GM12801 (cell line): Measurements from ENCODE around the gene PPARGC1A.

ENCODE experiments used
- CTCF ChIP-seq: IDR thresholded peaks from one replicate; pipeline ENCODE4 v1.5.1; 2011; ENCODE audit warnings: control low read depth; ENCODE audit not compliant: insufficient read length; ENCODE audit errors: extremely low read depth

Gene PPARGC1A

GRCh38 chr4:23779422-23779821 lies 110.4 kb downstream of the PPARGC1A start:
- TF ChIP-seq CTCF = no peak

DNA sequence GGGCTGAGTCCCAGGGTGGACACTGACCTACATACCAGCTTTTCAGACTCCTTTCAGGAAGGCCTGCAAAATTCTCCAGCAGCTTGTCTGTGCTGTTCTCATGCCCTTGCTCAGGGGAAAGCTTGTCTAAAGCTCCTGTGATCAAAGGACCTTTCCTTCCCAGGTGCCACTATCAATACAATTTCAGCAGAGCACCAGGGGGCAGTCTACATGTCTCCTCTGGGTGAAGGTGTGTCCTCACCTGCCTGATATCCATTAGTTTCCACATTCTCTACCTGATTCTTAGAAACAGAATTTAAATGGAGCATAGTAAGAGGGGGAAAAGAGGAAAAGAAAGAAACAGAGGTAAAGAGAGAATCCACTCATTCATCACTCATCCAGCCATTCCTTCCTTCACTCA lies 114.2 kb downstream of the PPARGC1A start:
- TF ChIP-seq CTCF = no peak

DNA sequence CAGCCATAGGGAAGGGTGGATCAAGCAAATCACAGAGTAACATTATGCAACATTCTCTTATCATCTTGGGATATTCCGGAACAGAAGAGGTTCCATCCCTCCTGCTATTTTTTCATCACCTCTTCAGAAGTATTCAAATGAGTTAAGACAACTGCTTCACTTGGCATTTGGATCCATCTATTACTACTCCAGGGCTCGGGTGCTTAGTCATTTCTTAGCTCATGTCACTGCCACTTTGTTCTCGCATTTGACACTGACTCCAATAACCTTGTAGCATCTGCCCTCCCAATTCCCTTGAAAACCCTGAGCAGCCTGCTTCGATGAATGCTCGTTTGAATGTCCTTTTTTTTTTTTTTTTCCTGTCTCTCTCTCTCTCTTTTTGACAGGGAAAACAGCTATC lies 114.9 kb downstream of the PPARGC1A start:
- TF ChIP-seq CTCF = no peak

DNA sequence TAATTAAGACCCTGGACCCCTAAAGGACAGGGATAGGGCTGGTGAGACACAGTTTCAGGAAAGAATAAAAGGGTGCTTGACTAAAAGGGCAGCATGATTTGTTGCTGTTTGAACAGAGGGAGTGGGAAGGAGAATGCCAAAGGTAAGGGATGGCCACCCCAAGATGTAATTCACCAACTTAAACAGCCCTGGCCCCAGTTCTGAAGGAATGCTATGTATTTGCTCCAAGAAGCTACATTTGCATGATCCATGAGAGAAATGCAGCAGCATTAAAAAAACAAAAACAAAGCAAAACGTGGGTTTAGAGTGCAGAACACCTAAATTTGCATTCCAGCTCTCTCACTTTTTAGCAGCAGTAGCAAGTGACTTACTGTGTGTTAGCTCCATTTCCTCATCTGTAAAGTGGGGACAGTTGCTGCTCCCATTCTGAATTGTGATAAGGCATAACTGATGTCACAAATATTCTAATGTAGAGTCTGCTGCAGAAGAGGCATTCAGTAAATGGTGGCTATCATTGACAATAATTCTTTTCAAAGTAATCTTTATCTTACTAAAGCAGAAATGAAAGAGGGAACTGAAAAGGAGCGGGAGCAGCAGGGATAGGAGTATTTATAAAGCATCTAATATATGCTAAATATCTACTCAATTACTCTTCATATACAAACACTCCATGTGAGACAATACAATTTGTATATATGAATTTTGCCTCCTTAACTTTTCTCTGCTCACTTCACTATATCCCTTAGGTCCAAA lies 115.8 kb downstream of the PPARGC1A start:
- no peak for TF ChIP-seq CTCF

DNA sequence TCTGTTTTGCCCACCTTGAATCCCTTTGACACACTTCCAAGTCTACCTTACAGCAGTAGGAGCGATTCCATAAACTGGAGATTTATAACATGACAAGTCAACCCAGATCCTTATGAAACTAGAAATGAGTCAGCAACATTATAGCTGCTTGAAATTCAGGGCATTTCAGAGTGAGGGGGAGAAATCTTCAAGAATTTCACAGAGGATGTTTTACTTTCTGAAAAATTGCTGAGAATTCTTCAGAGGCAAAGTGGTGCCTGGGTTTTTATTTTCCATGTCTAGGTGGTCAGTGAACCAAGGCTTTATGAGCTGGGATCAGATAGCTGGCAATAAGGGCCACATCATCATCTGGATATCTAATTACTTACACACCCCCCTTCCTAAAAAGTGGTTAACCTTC lies 119.8 kb downstream of the PPARGC1A start:
- TF ChIP-seq CTCF = no peak

GRCh38 chr4:23769406-23769805 lies 120.4 kb downstream of the PPARGC1A start:
- TF ChIP-seq CTCF = no peak

GRCh38 chr4:23768541-23768940 lies 121.3 kb downstream of the PPARGC1A start:
- TF ChIP-seq CTCF = no peak
